ENCODE measurements around the gene CRACR2A.

Gene CRACR2A

GRCh38 chr12:3634348-3634747, 118.6 kb downstream of the CRACR2A start:
- Histone ChIP-seq H3K9ac (ENCODE audit: low read depth in 1 of 2, low read length in 2 of 2) (no peak overlapping the region), H3K4me3 (ENCODE audit: low read length in 2 of 2) (no peak overlapping the region), H3K4me1 (ENCODE audit: control insufficient read depth in 2 of 2, insufficient read depth in 2 of 2, low read length in 2 of 2) (no peaks in the 10 kb centered on the region), H3K27me3 (ENCODE audit: control insufficient read depth in 2 of 2, insufficient read depth in 2 of 2, low read length in 2 of 2) (no peaks in the 10 kb centered on the region), H3K27ac (ENCODE audit: low read depth in 2 of 2, low read length in 2 of 2) (no peak overlapping the region), H3K9me3 (ENCODE audit: control insufficient read depth in 2 of 2, low read length in 2 of 2) (no peaks in the 10 kb centered on the region), H3K36me3 (ENCODE audit: control insufficient read depth in 2 of 2, insufficient read depth in 2 of 2, low read length in 2 of 2) (peaks cover 29 to 56% of the 10 kb centered on the region in 2 donors)

- H3K27ac ChIP-seq (ENCODE audit: low read depth in 2 of 2, low read length in 2 of 2): no peak overlapping the region
- H3K4me1 ChIP-seq (ENCODE audit: control insufficient read depth in 2 of 2, insufficient read depth in 2 of 2, low read length in 2 of 2): no peaks in the 10 kb centered on the region
- no peaks in the 10 kb centered on the region for H3K9me3 ChIP-seq (ENCODE audit: control insufficient read depth in 2 of 2, low read length in 2 of 2)
- no peak overlapping the region for H3K9ac ChIP-seq (ENCODE audit: low read depth in 1 of 2, low read length in 2 of 2)
- H3K36me3 ChIP-seq (ENCODE audit: control insufficient read depth in 2 of 2, insufficient read depth in 2 of 2, low read length in 2 of 2): peaks cover 36 to 58% of the 10 kb centered on the region in 2 donors
- no peaks in the 10 kb centered on the region for H3K27me3 ChIP-seq (ENCODE audit: control insufficient read depth in 2 of 2, insufficient read depth in 2 of 2, low read length in 2 of 2)
- H3K4me3 ChIP-seq (ENCODE audit: low read length in 2 of 2): no peak overlapping the region
These were observed 119.5 kb downstream of the CRACR2A start for GRCh38 chr12:3633396-3633795.

GRCh38 chr12:3632754-3633153, 120.2 kb downstream of the CRACR2A start:
- H3K4me1 ChIP-seq (ENCODE audit: control insufficient read depth in 2 of 2, insufficient read depth in 2 of 2, low read length in 2 of 2): no peaks in the 10 kb centered on the region
- no peak overlapping the region for H3K9ac ChIP-seq (ENCODE audit: low read depth in 1 of 2, low read length in 2 of 2)
- no peaks in the 10 kb centered on the region for H3K9me3 ChIP-seq (ENCODE audit: control insufficient read depth in 2 of 2, low read length in 2 of 2)
- peaks cover 36 to 54% of the 10 kb centered on the region in 2 donors for H3K36me3 ChIP-seq (ENCODE audit: control insufficient read depth in 2 of 2, insufficient read depth in 2 of 2, low read length in 2 of 2)
- no peaks in the 10 kb centered on the region for H3K27me3 ChIP-seq (ENCODE audit: control insufficient read depth in 2 of 2, insufficient read depth in 2 of 2, low read length in 2 of 2)
- no peak overlapping the region for H3K27ac ChIP-seq (ENCODE audit: low read depth in 2 of 2, low read length in 2 of 2)
- H3K4me3 ChIP-seq (ENCODE audit: low read length in 2 of 2): no peak overlapping the region

GRCh38 chr12:3632256-3632655, 120.7 kb downstream of the CRACR2A start:
- Histone ChIP-seq H3K27ac (ENCODE audit: low read depth in 2 of 2, low read length in 2 of 2) (no peak overlapping the region), H3K9ac (ENCODE audit: low read depth in 1 of 2, low read length in 2 of 2) (no peak overlapping the region), H3K36me3 (ENCODE audit: control insufficient read depth in 2 of 2, insufficient read depth in 2 of 2, low read length in 2 of 2) (peaks cover 36 to 54% of the 10 kb centered on the region in 2 donors), H3K4me1 (ENCODE audit: control insufficient read depth in 2 of 2, insufficient read depth in 2 of 2, low read length in 2 of 2) (no peaks in the 10 kb centered on the region), H3K27me3 (ENCODE audit: control insufficient read depth in 2 of 2, insufficient read depth in 2 of 2, low read length in 2 of 2) (no peaks in the 10 kb centered on the region), H3K9me3 (ENCODE audit: control insufficient read depth in 2 of 2, low read length in 2 of 2) (no peaks in the 10 kb centered on the region), H3K4me3 (ENCODE audit: low read length in 2 of 2) (no peak overlapping the region)

- Histone ChIP-seq H3K9me3 (ENCODE audit: control insufficient read depth in 2 of 2, low read length in 2 of 2) (no peaks in the 10 kb centered on the region), H3K4me3 (ENCODE audit: low read length in 2 of 2) (no peak overlapping the region), H3K4me1 (ENCODE audit: control insufficient read depth in 2 of 2, insufficient read depth in 2 of 2, low read length in 2 of 2) (no peaks in the 10 kb centered on the region)
These were observed 121.2 kb downstream of the CRACR2A start for GRCh38 chr12:3631759-3632158.

GRCh38 chr12:3631272-3631637, 121.7 kb downstream of the CRACR2A start:
- Histone ChIP-seq H3K4me1 (ENCODE audit: control insufficient read depth in 2 of 2, insufficient read depth in 2 of 2, low read length in 2 of 2) (no peaks in the 10 kb centered on the region), H3K9me3 (ENCODE audit: control insufficient read depth in 2 of 2, low read length in 2 of 2) (no peaks in the 10 kb centered on the region), H3K4me3 (ENCODE audit: low read length in 2 of 2) (no peak overlapping the region), H3K9ac (ENCODE audit: low read depth in 1 of 2, low read length in 2 of 2) (no peak overlapping the region), H3K27me3 (ENCODE audit: control insufficient read depth in 2 of 2, insufficient read depth in 2 of 2, low read length in 2 of 2) (no peaks in the 10 kb centered on the region), H3K36me3 (ENCODE audit: control insufficient read depth in 2 of 2, insufficient read depth in 2 of 2, low read length in 2 of 2) (peaks cover 34 to 51% of the 10 kb centered on the region in 2 donors), H3K27ac (ENCODE audit: low read depth in 2 of 2, low read length in 2 of 2) (no peak overlapping the region)

More at GRCh38 chr12:3631759-3632158, 121.2 kb downstream of the CRACR2A start:
- Histone ChIP-seq H3K27ac (ENCODE audit: low read depth in 2 of 2, low read length in 2 of 2) (no peak overlapping the region), H3K27me3 (ENCODE audit: control insufficient read depth in 2 of 2, insufficient read depth in 2 of 2, low read length in 2 of 2) (no peaks in the 10 kb centered on the region), H3K9ac (ENCODE audit: low read depth in 1 of 2, low read length in 2 of 2) (no peak overlapping the region), H3K36me3 (ENCODE audit: control insufficient read depth in 2 of 2, insufficient read depth in 2 of 2, low read length in 2 of 2) (peaks cover 37 to 54% of the 10 kb centered on the region in 2 donors)

GRCh38 chr12:3630621-3631271, 122.2 kb downstream of the CRACR2A start:
- H3K4me1 ChIP-seq (ENCODE audit: control insufficient read depth in 2 of 2, insufficient read depth in 2 of 2, low read length in 2 of 2): no peaks in the 10 kb centered on the region
- no peaks in the 10 kb centered on the region for H3K27me3 ChIP-seq (ENCODE audit: control insufficient read depth in 2 of 2, insufficient read depth in 2 of 2, low read length in 2 of 2)
- peaks cover 34 to 48% of the 10 kb centered on the region in 2 donors for H3K36me3 ChIP-seq (ENCODE audit: control insufficient read depth in 2 of 2, insufficient read depth in 2 of 2, low read length in 2 of 2)
- no peak overlapping the region for H3K27ac ChIP-seq (ENCODE audit: low read depth in 2 of 2, low read length in 2 of 2)
- no peak overlapping the region for H3K4me3 ChIP-seq (ENCODE audit: low read length in 2 of 2)
- no peak overlapping the region for H3K9ac ChIP-seq (ENCODE audit: low read depth in 1 of 2, low read length in 2 of 2)
- H3K9me3 ChIP-seq (ENCODE audit: control insufficient read depth in 2 of 2, low read length in 2 of 2): no peaks in the 10 kb centered on the region

- H3K36me3 ChIP-seq (ENCODE audit: control insufficient read depth in 2 of 2, insufficient read depth in 2 of 2, low read length in 2 of 2): peaks cover 39 to 48% of the 10 kb centered on the region in 2 donors
- no peak overlapping the region for H3K4me3 ChIP-seq (ENCODE audit: low read length in 2 of 2)
- no peaks in the 10 kb centered on the region for H3K4me1 ChIP-seq (ENCODE audit: control insufficient read depth in 2 of 2, insufficient read depth in 2 of 2, low read length in 2 of 2)
- H3K9me3 ChIP-seq (ENCODE audit: control insufficient read depth in 2 of 2, low read length in 2 of 2): no peaks in the 10 kb centered on the region
- no peak overlapping the region for H3K9ac ChIP-seq (ENCODE audit: low read depth in 1 of 2, low read length in 2 of 2)
- H3K27ac ChIP-seq (ENCODE audit: low read depth in 2 of 2, low read length in 2 of 2): no peak overlapping the region
- H3K27me3 ChIP-seq (ENCODE audit: control insufficient read depth in 2 of 2, insufficient read depth in 2 of 2, low read length in 2 of 2): no peaks in the 10 kb centered on the region
These were observed 122.8 kb downstream of the CRACR2A start for GRCh38 chr12:3630111-3630510.

GRCh38 chr12:3629057-3629830, 123.7 kb downstream of the CRACR2A start:
- Histone ChIP-seq H3K27me3 (ENCODE audit: control insufficient read depth in 2 of 2, insufficient read depth in 2 of 2, low read length in 2 of 2) (no peaks in the 10 kb centered on the region), H3K4me1 (ENCODE audit: control insufficient read depth in 2 of 2, insufficient read depth in 2 of 2, low read length in 2 of 2) (no peaks in the 10 kb centered on the region), H3K9ac (ENCODE audit: low read depth in 1 of 2, low read length in 2 of 2) (no peak overlapping the region), H3K9me3 (ENCODE audit: control insufficient read depth in 2 of 2, low read length in 2 of 2) (no peaks in the 10 kb centered on the region), H3K36me3 (ENCODE audit: control insufficient read depth in 2 of 2, insufficient read depth in 2 of 2, low read length in 2 of 2) (peaks cover 44 to 51% of the 10 kb centered on the region in 2 donors), H3K27ac (ENCODE audit: low read depth in 2 of 2, low read length in 2 of 2) (no peak overlapping the region), H3K4me3 (ENCODE audit: low read length in 2 of 2) (no peak overlapping the region)

- H3K4me3 ChIP-seq (ENCODE audit: low read length in 2 of 2): no peak overlapping the region
- H3K27me3 ChIP-seq (ENCODE audit: control insufficient read depth in 2 of 2, insufficient read depth in 2 of 2, low read length in 2 of 2): no peaks in the 10 kb centered on the region
- H3K9me3 ChIP-seq (ENCODE audit: control insufficient read depth in 2 of 2, low read length in 2 of 2): no peaks in the 10 kb centered on the region
- H3K4me1 ChIP-seq (ENCODE audit: control insufficient read depth in 2 of 2, insufficient read depth in 2 of 2, low read length in 2 of 2): no peaks in the 10 kb centered on the region
- H3K36me3 ChIP-seq (ENCODE audit: control insufficient read depth in 2 of 2, insufficient read depth in 2 of 2, low read length in 2 of 2): peaks cover 45 to 48% of the 10 kb centered on the region in 2 donors
- H3K9ac ChIP-seq (ENCODE audit: low read depth in 1 of 2, low read length in 2 of 2): no peak overlapping the region
- H3K27ac ChIP-seq (ENCODE audit: low read depth in 2 of 2, low read length in 2 of 2): no peak overlapping the region
These were observed 124.3 kb downstream of the CRACR2A start for GRCh38 chr12:3628629-3629028.

Data from mucosa of rectum (tissue), 2 donors.